NCI-H526 treated with DMSO at 0.1 percent for 48 hours (cell line): ENCODE measurements around the gene PHF19.

Experiments
- DNase-seq: peaks from one replicate; lab custom pipeline; 2025; lab: John Stamatoyannopoulos, UW

Gene PHF19

DNA sequence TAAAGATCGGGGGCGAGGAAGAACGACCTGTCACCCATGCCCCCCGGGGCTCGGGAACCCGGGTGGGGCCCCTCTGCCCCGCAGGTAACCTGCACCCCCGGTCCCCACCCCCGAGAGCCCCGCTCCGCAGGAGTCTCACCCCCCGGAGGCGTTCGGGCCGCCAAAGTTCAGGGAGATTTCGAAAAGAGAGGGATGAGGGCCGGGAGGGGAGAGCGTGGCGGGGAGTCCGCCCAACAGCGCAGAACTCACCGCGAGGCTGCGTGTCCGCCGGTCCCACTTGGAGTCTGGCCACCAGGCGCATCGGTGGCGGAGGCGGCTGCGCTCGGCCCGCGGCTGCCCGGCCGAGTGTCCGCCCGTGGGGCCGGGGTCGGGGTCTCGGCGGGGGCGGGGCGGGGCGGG is at the start of gene PHF19:
PHF19 (minus strand) TSS at position 347 of the 399 bp plus-strand sequence. CDS start 2,447 bp downstream, outside the sequence.
- DNase-seq: no peak

DNA sequence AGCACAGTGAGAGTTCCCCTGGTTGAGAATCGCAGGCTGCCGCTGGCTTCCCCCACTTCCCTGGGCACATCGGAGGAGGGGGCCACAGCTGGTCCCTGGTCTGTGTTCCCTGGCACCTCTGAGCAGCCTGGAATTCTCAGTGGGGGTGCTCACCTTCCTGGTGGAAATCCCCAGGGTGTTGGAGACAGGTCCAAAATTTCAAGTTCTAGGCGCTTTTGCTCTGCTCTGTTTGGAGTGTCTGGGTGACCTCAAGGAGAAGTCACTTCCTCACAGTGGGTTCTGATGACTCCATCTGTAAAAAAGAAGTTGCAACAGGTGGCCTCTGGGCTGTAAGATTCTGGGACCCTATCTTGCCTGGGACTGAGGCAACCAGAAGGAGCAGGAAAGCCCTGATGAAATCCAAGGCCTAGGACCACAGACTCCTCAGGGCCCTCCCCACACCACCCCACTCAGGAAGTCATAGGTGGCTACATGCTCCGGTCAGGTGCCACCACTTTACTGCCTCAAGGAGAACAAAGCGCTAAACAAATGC is 49.5 kb upstream of the PHF19 start, which contains the start of gene TRAF1:
TRAF1 (minus strand) TSS at position 400 of the 532 bp plus-strand sequence. CDS start 721 bp downstream, outside the sequence.
- no peak for DNase-seq

DNA sequence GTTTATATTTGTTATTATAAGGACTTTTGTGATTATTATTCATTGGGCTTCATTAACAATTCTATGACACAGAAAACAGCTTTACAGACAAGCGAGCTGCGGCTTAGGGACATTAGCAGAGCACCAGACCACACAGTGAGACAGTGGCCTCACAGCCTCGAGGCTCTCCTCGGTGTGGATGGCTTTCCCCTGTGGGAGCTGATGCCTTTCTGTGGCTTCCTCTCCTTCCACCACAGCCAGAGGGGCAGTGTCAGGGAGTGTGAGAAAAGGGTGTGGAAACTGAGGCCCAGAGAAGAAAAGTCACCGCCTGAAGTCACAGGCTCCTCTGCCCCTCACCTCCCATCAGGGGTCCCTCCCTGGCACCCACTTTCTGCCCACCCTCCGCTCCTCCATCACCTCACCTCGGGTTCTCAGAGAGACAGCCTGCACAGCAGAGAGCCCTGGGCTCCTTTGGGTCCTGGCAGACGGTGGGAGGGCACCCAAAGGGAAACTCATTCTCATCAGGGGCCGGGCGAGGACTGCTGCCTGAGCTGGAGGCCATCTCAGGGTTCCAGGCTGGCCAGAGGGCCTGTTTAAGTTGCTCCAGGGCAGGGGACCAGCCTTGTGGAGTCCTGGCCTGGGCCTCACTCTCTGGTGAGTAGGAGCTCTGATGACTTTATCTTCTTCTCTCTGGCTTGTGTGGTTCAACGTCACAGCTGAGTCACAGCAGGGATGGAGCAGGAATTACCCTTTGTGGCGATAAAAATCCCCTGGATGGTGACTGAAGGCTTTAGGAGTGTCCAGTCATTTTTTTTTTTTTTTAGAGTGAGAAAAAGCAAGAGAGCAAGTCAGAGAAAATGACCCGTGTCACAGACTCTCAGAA is 48.8 kb upstream of the PHF19 start:
- DNase-seq: no peak

DNA sequence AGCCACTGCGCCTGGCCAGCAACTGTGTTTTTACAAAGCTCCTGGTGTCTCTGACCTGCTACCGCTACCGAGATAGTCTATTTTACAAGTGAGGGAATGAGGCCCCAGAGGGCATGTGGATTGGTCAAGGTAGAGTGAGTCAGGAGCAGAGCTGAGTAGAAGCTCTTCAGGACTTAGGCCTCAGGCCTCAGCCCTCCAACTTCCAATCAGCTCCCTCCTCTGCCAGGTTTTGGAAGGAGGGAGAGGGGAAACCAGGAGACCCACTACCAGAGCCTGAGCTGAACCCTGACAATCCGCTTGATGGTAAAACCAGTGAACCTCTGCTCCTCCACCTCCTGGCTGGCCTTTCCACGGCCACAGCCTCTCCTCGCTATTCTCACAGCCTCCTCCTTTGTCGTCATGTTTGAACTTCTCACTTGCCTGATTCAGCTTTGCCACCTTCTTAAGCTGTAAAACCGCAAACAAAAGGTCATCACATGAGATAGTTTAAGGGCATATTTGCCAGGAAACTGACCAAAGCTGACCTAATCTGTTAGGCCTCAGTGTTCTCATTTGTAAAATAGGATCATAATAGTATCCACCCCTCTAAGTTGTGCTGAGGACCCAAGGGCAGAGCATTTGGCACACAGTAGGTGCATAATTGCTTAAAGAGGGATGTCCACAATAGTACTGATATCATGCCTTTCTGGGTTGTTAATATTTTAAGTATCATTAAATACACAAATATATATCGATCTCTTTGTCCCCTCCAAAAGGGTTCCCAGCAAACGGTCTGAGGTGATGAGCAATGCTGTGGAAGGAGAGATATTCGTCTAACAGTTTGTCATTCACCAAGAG is 47.9 kb upstream of the PHF19 start:
- DNase-seq: no peak

DNA sequence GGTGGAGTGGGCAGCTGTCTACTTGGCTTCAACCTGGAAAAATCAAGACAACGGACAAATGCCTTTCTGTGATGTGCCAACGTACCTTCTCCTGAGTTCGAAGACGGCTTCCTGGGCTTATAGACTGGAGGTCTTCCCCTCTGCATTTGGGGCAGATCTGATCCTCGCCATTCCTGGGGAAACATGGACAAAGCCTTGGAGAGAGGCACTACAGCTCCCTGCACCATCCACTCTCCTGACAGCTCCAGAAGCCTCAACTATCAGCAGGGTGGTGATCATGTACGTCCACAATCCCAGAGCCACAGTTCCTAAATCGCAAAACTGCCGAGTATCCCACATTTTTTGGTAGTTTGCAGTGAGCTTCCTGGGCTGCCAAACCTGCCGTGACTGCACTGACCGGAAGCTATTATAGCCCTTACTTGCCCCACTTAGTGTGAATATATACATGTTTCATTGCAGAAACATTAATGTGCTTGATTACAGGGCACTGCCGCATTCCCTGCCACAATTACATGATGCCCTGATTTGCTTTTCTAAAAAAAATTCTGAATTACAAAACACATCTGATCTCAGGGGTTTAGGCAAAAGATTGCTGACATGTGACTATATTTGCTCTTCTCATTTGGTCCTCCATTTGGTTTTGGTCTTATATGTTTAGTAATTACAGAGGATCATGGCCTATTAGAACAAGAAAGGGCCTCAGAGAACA is 46.8 kb upstream of the PHF19 start:
- no peak for DNase-seq

DNA sequence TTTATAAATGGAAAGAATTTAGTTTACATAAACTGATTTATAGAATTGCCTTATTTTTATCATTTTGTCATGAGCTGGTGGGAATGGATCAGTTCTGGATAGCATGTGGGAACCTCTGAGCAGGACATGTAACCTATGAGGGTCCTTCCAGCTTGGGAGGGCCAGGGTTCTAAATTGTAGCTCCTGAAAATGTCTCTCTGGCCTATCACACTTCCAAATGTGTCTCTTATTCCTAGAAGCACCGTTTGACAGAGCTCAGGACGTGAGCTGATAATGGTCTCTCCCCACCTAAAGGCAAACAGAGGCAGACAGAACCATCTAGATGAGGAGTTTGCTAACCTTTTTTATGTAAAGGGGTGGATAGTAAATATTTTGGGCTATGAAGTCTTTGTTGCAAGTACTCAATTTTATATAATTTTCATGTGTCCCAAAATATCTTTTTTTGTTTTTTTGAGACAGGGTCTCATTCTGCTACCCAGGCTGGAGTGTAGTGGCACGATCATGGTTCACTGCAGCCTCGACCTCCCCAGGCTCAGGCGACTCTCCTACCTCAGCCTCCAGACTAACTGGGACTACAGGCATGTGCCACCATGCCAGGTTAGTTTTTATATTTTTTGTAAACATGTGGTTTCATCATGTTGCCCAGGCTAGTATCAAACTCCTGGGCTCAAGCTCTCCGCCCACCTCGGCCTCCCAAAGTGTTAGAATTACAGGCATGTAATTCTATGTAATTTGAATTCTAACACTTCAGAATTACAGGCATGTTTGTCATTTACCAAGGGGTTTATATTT is 45.6 kb upstream of the PHF19 start:
- DNase-seq: no peak

DNA sequence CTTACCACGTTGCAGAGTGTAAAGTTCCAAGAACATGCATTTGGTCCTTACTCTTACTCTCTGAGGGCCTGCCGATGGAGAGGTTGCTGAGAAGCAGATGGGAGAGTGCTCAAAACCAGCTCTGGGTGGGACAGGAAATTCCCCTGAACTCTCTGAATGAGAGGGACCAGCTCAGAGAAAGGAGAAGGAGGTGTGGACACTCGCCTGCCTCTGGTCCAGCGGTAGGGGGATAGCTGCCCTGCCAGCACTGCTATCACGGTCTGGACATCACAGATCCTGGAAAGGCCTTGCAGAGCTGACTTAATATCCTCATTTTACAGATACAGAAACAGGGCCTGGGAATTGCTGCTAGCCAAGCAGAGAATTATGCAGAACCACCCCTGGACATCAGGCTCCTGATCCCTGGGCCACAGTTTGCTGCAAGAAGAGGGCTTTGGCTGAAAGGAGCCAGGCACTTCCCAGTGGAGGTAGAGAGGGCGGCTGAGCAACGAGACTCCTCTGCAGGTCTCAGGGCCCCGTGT is 44.7 kb upstream of the PHF19 start:
- DNase-seq: no peak

DNA sequence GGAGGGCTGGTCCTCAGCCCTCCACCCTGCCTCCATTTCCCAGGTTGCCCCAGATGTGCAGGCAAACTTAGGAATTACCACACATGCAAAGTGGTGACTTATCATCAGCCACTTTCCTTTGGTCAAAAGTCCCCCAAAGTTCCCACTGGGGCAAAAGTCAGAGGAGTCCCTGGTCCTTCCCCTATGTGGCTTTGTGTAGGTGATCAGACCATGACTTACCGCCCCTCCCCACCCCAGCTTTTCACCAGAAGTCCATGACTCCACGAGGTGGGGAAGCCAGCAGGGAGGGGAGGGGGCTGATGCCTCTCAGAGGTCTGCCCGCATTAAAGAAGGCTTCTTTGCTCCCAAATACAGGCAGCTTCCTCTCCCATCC is 43.8 kb upstream of the PHF19 start:
- no peak for DNase-seq

DNA sequence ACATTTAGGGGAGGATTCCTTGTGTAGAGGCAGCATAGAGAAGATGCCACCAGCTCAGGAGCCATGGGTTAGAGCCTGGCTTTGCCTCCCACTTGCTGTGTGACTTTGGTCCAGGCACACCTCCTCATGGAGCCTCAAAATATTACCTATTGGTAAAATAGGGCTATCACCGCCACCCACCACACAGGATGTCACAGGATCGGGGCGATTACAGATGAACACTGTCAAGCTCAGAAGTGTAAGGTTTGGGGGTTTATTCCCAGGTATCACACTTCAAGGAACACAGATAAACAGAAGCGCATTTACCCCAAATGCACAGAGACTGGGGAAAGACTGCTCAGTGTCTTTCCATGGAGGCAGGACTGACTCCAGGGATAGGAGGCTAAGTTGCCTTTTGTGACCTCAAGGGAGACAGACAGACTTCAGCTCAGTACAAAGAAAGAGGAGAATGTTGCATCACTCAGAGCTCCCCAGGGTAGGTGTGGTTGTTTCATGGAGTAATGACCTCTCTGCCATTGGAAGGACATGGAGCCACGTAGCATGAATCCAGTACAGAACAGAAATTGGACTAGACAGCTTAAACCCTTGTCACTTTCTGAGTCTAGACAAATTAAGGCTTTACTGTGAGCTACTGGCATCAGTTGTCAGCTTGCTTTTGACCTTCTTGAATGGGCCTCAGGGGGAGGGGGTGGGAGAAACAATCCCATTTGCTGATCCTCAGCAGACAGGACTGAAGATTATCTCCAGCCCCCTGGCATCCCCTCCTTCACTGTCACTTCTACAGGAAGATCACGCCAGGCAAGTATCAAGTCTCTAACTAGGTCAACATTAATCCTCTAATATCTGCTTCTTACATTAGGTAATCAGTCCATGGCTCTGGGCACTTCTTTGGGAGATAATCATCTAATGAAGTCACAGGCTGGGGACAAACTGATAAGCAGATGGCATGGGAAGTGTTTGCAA is 43.1 kb upstream of the PHF19 start:
- no peak for DNase-seq

DNA sequence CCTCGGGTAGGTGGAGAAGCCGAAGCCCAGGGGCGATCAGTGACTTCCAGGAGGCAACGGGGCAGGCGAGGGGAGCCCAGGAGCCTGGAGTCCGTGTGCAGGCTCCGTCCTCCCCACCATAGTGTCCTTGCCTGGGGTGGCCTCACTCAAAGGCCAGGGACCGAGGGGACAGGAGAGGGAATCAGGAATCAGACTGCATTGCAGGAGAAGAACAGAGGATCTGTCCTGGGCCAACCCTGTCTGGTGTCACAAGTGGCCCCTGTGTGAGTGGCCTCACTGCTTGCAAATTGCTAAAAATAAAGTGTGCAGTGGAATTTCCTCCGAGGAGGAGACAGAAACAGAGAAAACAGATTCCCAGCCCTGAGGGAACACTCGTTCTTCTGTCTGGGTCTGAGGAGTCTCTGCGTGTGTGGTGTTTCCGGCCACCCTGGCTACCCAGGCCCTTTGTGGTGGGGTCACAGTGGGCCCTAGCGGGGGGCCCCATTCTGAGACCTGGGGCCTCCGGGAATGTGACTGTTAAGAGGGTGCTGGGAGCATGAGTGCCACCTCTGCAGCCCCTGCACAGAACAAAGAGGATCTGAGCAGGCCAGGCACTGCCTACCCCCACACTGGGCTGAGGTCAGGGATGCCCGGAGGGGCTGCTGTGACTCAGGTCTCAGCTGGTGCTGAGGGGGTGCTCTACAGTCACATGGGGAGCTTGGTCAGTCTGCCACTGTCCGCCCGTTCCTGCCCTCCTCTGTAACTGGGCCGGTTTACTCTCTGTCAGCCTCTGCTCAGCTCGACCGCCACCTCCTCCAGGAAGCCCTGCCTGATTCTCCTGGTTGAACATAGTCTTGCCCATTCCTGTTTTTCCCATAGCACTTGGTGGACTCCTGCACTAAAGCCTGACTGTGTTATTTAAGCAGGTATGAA is 42.2 kb upstream of the PHF19 start:
- DNase-seq: no peak

DNA sequence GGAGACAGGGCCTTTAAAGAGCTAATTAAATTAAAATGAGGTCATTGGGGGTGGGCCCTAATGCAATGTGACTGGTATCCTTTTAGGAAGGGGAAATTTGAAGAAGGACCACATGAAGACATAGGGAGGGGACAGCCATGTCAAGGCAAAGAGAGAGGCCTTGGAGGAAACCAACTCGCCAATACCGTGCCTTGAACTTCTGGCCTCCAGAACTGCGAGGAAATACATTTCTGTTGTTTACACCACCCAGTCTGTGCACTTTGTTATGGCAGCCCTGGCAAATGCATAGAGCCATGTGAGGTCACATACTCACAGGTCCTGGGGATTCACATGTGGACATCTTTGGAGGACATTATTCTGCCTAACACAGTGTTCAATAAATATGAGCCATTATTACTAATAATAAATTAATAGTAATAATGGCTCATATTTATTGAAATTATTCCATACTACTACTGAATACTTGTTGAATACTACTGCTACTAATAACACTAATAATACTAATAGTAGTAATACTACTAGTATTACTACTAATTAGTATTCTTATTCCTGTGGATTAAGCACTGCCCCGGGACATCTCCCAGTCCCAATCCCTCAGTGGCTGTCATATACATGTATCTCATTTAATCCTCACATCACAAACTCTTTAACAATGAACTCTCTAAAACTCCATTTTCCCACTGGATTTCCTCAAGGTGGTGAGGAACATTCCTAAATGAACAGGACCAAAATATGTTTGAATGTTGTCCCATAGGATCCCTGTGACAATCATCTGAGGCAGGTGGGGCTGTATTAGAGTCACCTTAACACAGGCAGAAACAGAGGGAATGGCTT is 41.2 kb upstream of the PHF19 start:
- no peak for DNase-seq

DNA sequence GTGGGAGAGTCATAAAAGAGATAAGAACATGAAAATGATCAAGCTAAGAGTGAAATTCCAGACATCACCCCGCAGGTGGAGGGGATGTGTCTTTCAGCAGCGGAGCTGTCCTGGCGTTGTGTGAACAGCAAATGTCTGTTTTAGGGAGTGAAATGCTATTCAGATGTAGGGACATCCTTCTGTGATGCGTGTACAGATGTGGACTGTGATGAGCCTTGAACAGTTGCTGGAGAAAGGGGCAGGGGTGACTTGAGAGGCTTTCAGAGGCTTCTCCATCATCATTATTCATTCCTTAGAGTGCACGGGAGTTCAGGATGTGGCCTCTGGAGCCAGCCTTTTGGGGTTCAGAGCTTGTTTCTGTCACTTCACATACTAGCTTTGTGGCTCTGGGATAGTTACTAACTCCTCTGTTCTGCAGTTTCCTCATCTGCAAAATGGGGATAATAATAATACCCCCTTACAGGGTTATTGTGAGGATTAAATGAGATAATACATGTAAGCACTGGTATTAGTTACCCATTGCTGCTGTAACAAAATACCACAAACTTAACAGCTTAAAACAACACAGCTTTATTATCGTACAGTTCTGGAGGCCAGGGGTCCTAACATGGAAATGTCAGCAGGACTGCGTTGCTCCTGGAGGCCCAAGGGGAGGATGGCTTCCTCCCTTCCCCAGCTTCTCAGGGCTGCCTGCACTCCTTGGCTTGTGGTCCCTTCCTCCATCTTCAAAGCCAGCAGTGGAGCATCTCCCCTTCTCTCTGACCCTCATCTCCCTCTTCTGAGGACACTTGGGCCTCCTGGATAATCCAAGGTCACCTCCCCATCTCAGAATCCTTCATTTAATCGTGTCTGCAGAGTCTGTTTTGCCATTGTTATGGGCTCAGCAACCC is 40.2 kb upstream of the PHF19 start:
- DNase-seq: no peak

DNA sequence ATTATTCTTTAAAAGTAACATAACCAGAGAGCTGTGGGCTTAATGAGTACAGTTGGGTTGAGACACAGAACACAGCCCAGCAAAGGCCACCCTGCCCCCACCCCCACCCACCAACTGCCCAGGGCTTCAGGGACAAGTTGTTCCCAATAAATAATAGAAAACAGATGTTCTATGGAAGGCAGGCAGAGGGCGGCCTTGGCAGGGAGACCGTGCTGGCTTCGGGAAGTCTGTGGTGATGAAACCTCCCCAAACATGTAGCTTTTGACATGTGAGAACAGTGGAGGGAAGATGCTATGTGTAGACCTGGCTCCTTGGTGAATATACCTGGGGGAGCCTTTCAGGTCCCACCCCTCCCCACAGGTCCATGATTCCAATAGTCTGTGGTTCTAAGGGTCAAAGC is 39.6 kb upstream of the PHF19 start:
- DNase-seq: no peak

DNA sequence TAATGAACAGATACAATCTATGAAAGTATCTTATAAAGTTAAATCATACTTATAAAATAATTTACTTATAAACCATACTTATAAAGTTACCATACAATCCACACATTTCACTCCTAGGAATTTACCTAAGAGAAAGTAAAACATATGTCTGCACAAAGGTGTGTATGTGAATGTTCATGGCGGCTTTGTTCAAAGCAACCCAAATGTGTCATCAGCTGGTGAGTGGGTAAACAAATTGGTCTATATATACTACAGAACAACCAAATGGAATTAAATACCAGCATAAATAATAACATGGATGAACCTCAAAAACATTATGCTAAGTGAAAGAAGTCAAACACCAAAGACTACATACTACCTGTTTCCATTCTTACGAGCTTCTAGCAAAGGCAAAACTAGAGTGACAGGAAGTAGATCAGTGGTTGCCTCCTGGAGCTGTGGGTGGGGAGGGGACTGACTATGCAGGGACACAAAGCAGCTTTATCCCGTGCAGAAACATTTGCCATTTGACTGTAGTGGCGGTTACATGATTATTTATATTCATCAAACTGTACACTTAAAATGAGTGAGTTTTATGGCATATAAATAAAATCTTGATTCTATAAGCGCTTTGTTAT is 39.0 kb upstream of the PHF19 start:
- DNase-seq: no peak

DNA sequence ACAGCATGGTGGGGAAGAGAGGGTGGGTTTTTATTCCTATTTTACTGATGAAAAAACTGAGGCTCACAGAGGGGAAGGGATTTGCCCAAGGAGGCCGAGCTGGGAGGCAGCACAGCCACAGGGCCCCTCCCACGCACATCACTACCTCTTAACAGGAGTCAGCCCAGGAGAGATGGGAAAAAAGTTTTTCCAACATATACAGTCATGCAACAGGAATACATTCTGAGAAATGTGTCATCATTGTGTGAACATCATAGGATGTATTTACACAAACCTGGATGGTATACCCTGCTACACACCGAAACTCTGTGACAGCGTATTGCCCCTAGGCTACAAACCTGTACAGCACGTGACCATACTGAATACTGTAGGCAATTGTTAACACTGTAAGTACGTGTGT is 38.0 kb upstream of the PHF19 start:
- DNase-seq: no peak

DNA sequence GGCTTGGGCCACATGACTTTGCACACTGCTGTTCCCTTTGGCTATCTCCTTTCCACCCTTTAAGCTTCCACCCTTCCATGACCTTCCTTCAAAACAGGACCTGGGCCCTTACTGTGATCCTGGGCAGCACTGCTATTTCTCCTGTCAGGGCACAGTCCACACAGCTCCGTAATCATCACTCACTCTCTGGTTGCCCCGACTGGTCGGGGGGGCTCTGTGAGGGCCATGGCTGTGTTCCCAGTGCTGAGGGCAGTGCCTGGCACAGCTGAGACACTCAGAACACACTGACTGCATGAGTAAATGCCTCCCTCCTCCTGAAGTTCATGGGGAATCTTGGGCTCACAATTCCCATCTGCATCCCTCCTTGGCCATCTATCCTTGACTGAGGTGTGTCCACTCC is 37.4 kb upstream of the PHF19 start:
- DNase-seq: no peak
